CD4-positive, alpha-beta memory T cell (primary cell): ENCODE results near the gene FXYD1. TPM values are rescaled to one million over a fixed set of nuclear protein-coding genes. Genes with fewer than 3 reads are reported as not detected.
A peak's percentile ranks its signal among the peaks of the same experiment; 100 is the strongest.

ENCODE experiments used
- CTCF ChIA-PET: fragments of 350-600 bp; sonication (Branson Sonifier 250); formaldehyde crosslinking; loops from one replicate; lab custom pipeline; 2021; ENCODE audit warnings: inconsistent platforms; ENCODE audit not compliant: partially characterized antibody; lab: Charles Lee
- POLR2A ChIA-PET: fragments of 350-600 bp; sonication (Branson Sonifier 250); formaldehyde crosslinking; loops from one replicate; lab custom pipeline; 2021; ENCODE audit not compliant: partially characterized antibody; lab: Charles Lee
- DNase-seq, 5 donors: peaks; one replicate each; pipeline versions ENCODE4 v3.0.0 to v3.0.0-alpha.2; 2020 to 2022; ENCODE audit warnings: mixed read lengths in 1 of 5
- H3K27ac ChIP-seq: one replicate; pipeline ENCODE4 v1.7.0; 2013; ENCODE audit warnings: low read depth, low read length
- H3K27me3 ChIP-seq: 2 replicates; pipeline ENCODE4 v1.7.0; 2013; ENCODE audit warnings: mild to moderate bottlenecking, low read length, moderate library complexity; ENCODE audit not compliant: insufficient read depth
- H3K36me3 ChIP-seq: 2 replicates; pipeline ENCODE4 v1.7.0; 2013; ENCODE audit warnings: mild to moderate bottlenecking, low read length, moderate library complexity; ENCODE audit not compliant: insufficient read depth
- H3K4me1 ChIP-seq: 2 replicates; pipeline ENCODE4 v1.7.0; 2013; ENCODE audit warnings: mild to moderate bottlenecking, low read length, moderate library complexity; ENCODE audit not compliant: insufficient read depth
- H3K4me3 ChIP-seq, 2 donors: one replicate each; pipeline ENCODE4 v1.7.0; 2013; ENCODE audit warnings: low read length in 2 of 2, mild to moderate bottlenecking in 1 of 2
- H3K9me3 ChIP-seq, 2 donors: one replicate each; pipeline ENCODE4 v1.7.0; 2013; ENCODE audit warnings: low read length in 2 of 2, control low read depth in 1 of 2; ENCODE audit not compliant: control insufficient read depth in 1 of 2
- H3K27ac Mint-ChIP-seq, 7 donors: one replicate each; pipeline ENCODE4 v1.8.0; 2020 to 2021; ENCODE audit warnings: mixed read lengths in 7 of 7, mild to moderate bottlenecking in 6 of 7, inconsistent platforms in 3 of 7, moderate library complexity in 3 of 7
- H3K27me3 Mint-ChIP-seq, 2 donors: one replicate each; pipeline ENCODE4 v1.8.0; 2020 to 2021; ENCODE audit warnings: mixed read lengths in 2 of 2
- H3K36me3 Mint-ChIP-seq, 2 donors: one replicate each; pipeline ENCODE4 v1.8.0; 2020 to 2021; ENCODE audit warnings: mixed read lengths in 2 of 2, inconsistent platforms in 1 of 2, mild to moderate bottlenecking in 1 of 2
- H3K4me1 Mint-ChIP-seq, 4 donors: one replicate each; pipeline ENCODE4 v1.8.0; 2020 to 2021; ENCODE audit warnings: mixed read lengths in 4 of 4, mild to moderate bottlenecking in 1 of 4
- H3K4me3 Mint-ChIP-seq, 8 donors: one replicate each; pipeline ENCODE4 v1.8.0; 2020 to 2021; ENCODE audit warnings: mixed read lengths in 8 of 8, mild to moderate bottlenecking in 7 of 8, moderate library complexity in 6 of 8, inconsistent platforms in 3 of 8
- H3K9me3 Mint-ChIP-seq, 8 donors: one replicate each; pipeline ENCODE4 v1.8.0; 2020 to 2021; ENCODE audit warnings: mixed read lengths in 8 of 8, mild to moderate bottlenecking in 5 of 8, inconsistent platforms in 3 of 8, moderate library complexity in 1 of 8
- intact Hi-C: fragments of 100-400 bp; cut with micrococcal nuclease; formaldehyde crosslinking; loops from one replicate; pipeline ENCODE4 v1.15.1; 2023
- polyA plus RNA-seq, 2 donors: library from polyadenylated mRNA; unstranded; fragments of 300-500 nt; fragmentation: Illumina TruSeq; gene quantifications; one replicate each; pipeline ENCODE4 v1.2.3, GENCODE V29; 2021
- total RNA-seq, 2 experiments: library from RNA; stranded (reverse); gene quantifications; one replicate each; pipeline ENCODE4 v1.2.3, GENCODE V29; 2021

FXYD1 gene
- total and polyA plus RNA-seq, 4 experiments from 2014 or later: 0.58 to 4.4 (median 3.4) TPM

DNA sequence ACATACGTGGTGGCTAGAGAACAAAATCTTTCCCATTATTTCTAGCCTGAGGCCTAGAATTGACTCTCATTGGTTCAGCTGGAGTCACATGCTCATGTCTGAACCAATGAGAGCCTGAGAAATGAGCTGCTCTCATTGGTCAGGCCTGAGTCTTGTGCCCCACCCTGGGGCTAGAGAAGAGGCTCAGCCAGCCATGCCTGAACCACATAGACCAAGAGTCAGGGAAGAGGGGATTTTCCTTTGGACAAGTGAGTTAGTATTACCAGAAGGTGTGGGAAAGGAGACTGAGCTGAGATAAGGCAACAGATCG, 22.8 kb downstream of the FXYD1 start:
- Mint-ChIP-seq H3K36me3 (peaks cover 92 to 93% of the 10 kb centered on the region in 2 donors), H3K4me1 (peaks cover 27 to 81% (median 57%) of the 10 kb centered on the region in 4 donors), H3K4me3 (peak overlapping the region in 1 of 8 donors; percentile 43), H3K27ac (peak overlapping the region; percentile 50 to 97 (median 82)), H3K27me3 (no peaks in the 10 kb centered on the region), H3K9me3 (peaks cover 0 to 22% (median 10%) of the 10 kb centered on the region in 8 donors)
- Histone ChIP-seq H3K27me3 (no peaks in the 10 kb centered on the region), H3K4me1 (peaks cover 70% of the 10 kb centered on the region), H3K27ac (no peak overlapping the region), H3K9me3 (peaks cover 0 to 8% of the 10 kb centered on the region in 2 donors), H3K4me3 (no peak overlapping the region), H3K36me3 (peaks cover 95% of the 10 kb centered on the region)
- DNase-seq: no peak
- ChIA-PET POLR2A (interaction anchor here (1.3 to 10.5 kb wide), 5 partner anchors 8 to 102 kb away, joined by 3 to 140 read pairs (median 12); partner anchors contain the start of gene FXYD7), CTCF (interaction anchor here (0.9 to 1.4 kb wide), 2 partner anchors 19 to 28 kb away, joined by 3 to 4 read pairs; partner anchors contain the start of gene FXYD7)
- intact Hi-C loops: no loop called here

DNA sequence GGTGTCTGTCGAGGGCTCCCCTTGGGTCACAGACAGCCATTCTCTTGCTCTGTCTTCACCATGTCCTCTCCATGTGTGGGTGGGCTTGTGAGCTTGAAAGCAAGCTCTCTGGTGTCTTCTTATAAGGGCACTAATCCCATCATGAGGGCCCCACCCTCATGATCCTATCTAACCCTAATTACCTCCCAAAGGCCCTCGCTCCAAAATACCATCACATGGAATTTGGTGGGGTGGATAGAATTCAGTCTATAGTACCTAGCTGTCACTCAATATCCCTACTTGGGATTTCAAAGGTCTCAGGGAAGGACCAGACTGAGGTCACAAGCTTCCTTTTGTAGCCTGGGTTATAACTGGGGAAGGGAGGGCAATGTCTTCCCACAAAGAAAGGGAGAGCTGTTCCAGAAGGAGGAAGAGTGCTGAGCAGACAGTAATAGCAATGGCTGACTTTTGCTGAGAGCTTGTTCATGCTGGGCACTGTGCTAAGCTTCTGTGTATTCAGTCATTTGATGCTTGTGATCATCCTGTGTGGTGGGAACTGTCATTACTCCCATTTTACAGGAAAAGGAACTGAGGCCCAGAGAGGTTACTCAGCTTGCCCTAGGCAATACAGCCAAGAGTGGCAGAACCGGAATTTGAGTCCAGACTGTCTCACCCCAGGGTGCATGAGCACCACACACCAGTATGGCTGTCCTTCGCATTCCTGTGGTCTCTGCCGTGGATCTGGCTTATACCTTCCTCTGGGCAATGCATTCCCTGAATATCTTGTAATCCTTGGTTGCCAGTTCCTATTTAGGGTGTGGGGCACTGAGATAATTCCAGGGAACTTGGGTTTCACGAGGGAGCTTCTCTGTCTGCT, 24.1 kb downstream of the FXYD1 start:
- intact Hi-C loops: no loop called here
- H3K27me3 Mint-ChIP-seq: no peaks in the 10 kb centered on the region
- H3K27me3 ChIP-seq: no peaks in the 10 kb centered on the region
- H3K9me3 ChIP-seq: peaks cover 0 to 8% of the 10 kb centered on the region in 2 donors
- POLR2A ChIA-PET: interaction anchor here (0.8 to 10.5 kb wide), 6 partner anchors 9 to 49 kb away, joined by 3 to 140 read pairs (median 10); partner anchors contain the start of gene FXYD7
- H3K4me1 Mint-ChIP-seq: peaks cover 31 to 81% (median 61%) of the 10 kb centered on the region in 4 donors
- peak overlapping the region; percentile 36 to 88 (median 70) for H3K27ac Mint-ChIP-seq
- H3K4me1 ChIP-seq: peaks cover 70% of the 10 kb centered on the region
- H3K27ac ChIP-seq: no peak overlapping the region
- peaks cover 92% of the 10 kb centered on the region for H3K36me3 ChIP-seq
- H3K36me3 Mint-ChIP-seq: peaks cover 96% of the 10 kb centered on the region in 2 donors
- CTCF ChIA-PET: interaction anchor here (0.6 to 2.0 kb wide), 5 partner anchors 9 to 76 kb away, joined by 3 to 11 read pairs (median 3); no protein-coding TSS in a partner anchor
- no peak overlapping the region for H3K4me3 ChIP-seq
- DNase-seq: no peak
- peaks cover 0 to 26% (median 13%) of the 10 kb centered on the region in 8 donors for H3K9me3 Mint-ChIP-seq
- H3K4me3 Mint-ChIP-seq: peak overlapping the region in 1 of 8 donors; percentile 15

DNA sequence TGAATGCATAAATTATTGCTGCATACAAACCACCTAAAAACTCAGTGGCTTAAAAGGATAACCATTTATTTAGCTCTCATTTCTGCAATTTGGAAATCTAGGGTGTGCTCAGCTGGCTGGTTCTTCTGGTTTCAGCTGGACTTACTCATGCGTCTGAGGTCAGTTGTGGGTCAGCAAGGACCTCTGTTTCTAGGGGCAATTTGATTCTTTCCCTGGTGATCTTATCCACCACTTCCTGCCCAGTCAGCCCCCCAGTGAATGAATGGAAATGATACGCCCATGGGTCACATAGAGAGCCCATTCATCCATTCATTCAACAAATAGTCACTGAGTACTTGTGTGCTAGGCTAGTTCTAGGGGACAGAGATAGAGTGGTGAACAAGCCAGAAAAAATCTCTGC, 25.8 kb downstream of the FXYD1 start:
- Histone ChIP-seq H3K4me3 (no peak overlapping the region), H3K27ac (no peak overlapping the region), H3K9me3 (peaks cover 0 to 8% of the 10 kb centered on the region in 2 donors), H3K27me3 (no peaks in the 10 kb centered on the region), H3K4me1 (peaks cover 70% of the 10 kb centered on the region), H3K36me3 (peaks cover 78% of the 10 kb centered on the region)
- intact Hi-C loops: no loop called here
- Mint-ChIP-seq H3K4me1 (peaks cover 30 to 81% (median 57%) of the 10 kb centered on the region in 4 donors), H3K36me3 (peaks cover 90 to 91% of the 10 kb centered on the region in 2 donors), H3K9me3 (peaks cover 0 to 26% (median 13%) of the 10 kb centered on the region in 8 donors), H3K27me3 (no peaks in the 10 kb centered on the region), H3K27ac (peak overlapping the region in 6 of 7 donors; percentile 35 to 82 (median 66)), H3K4me3 (no peak overlapping the region)
- DNase-seq: no peak
- CTCF ChIA-PET: interaction anchor here (2.0 kb wide), 1 partner anchor 23 kb away, joined by 11 read pairs; no protein-coding TSS in a partner anchor
- POLR2A ChIA-PET: no interaction called here

DNA sequence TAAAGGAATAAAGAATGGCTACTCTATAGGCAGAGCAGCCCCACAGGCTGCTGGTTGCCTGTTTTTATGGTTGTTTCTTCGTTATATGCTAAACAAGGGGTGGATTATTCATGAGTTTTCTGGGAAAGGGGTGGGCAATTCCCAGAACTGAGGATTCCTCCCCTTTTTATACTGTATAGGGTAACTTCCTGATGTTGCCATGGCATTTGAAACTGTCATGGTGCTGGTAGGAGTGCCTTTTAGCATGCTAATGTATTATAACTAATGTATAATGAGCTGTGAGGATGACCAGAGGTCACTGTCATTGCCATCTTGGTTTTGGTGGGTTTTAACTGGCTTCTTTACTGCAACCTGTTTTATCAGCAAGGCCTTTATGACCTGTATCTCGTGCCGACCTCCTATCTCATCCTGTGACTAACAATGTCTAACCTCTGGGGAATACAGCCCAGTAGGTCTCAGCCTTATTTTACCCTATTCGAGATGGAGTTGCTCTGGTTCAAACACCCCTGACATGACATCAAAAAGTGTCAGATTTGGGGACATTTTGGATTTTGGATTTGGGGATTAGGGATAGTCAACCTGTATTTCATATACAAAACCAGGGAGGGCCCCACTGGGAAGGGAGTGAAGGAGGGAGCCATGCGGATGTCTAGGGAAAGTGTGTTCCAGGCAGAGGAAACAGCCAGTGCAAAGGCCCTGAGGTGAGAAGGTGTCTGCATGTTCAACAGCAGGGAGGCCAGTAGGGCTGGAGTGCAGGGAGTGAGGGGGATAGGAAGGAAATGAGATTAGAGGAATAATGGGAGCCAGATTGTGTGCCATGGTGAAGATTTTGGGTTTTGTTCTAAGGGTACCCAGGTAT, 26.8 kb downstream of the FXYD1 start:
- Mint-ChIP-seq H3K27me3 (no peaks in the 10 kb centered on the region), H3K9me3 (peaks cover 0 to 26% (median 13%) of the 10 kb centered on the region in 8 donors), H3K27ac (peak overlapping the region; percentile 7 to 87 (median 58)), H3K4me3 (peak overlapping the region in 4 of 8 donors; percentile 25 to 59 (median 48)), H3K36me3 (peaks cover 84 to 92% of the 10 kb centered on the region in 2 donors), H3K4me1 (peaks cover 32 to 85% (median 59%) of the 10 kb centered on the region in 4 donors)
- Histone ChIP-seq H3K27me3 (no peaks in the 10 kb centered on the region), H3K4me3 (no peak overlapping the region), H3K36me3 (peaks cover 79% of the 10 kb centered on the region), H3K9me3 (peaks cover 0 to 8% of the 10 kb centered on the region in 2 donors), H3K4me1 (peaks cover 73% of the 10 kb centered on the region), H3K27ac (no peak overlapping the region)
- POLR2A ChIA-PET: interaction anchor here (1.3 to 16.0 kb wide), 4 partner anchors 7 to 71 kb away, joined by 3 to 140 read pairs (median 55); partner anchors contain the start of gene FXYD5
- DNase-seq: no peak
- CTCF ChIA-PET: interaction anchor here (1.7 to 2.0 kb wide), 2 partner anchors 12 to 41 kb away, joined by 4 to 6 read pairs; no protein-coding TSS in a partner anchor
- intact Hi-C loops: no loop called here

DNA sequence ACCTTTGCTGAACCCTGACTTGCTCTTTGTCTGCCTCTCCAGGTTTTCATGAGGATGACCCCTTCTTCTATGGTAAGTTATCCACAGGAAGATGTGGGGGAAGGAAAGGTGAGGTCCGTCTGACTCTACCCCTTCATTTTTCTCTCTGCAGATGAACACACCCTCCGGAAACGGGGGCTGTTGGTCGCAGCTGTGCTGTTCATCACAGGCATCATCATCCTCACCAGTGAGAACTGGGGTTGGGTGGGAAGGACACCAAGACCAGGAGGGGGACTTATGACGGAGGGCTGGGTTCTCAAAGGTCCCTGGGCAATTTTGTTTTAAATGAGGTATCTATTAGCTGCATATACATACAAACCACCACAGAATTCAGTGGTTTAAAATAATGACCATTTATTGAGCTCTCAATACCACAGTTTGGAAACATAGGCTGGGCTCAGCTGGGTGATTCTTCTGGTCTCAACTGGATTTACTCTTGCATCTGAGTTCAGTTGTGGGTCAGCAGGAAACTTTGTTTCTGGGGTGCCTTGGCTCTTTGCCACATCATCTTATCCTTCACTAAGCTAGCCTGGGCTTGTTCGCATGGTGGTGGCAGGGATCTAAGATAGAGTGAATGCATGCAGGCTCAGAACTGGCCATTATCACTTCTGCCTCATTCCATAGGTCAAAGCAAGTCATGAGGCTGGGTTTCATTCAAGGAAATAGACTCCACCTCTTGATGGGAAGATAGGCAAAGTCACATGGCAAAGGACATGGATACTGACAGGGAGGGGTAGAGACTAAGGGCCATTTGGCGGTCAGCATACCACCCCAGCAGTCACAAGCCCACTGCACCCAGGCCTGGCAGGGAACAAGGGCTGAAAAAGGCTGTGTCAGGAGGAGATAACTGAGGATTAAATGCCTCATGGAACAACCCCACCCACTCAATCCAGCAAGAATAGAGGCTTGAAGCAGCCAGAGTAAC, 27.8 kb downstream of the FXYD1 start:
- H3K4me3 ChIP-seq: no peak overlapping the region
- peaks cover 0 to 26% (median 13%) of the 10 kb centered on the region in 8 donors for H3K9me3 Mint-ChIP-seq
- no peaks in the 10 kb centered on the region for H3K27me3 ChIP-seq
- H3K36me3 ChIP-seq: peaks cover 72% of the 10 kb centered on the region
- H3K27ac Mint-ChIP-seq: peak overlapping the region; percentile 82 to 95 (median 92)
- ChIA-PET POLR2A (interaction anchor here (0.6 to 16.0 kb wide), 9 partner anchors 8 to 98 kb away, joined by 3 to 140 read pairs (median 6); partner anchors contain the start of gene FXYD5), CTCF (interaction anchor here (1.1 to 2.0 kb wide), 3 partner anchors 13 to 40 kb away, joined by 4 to 6 read pairs (median 5); no protein-coding TSS in a partner anchor)
- peak overlapping the region; percentile 20 for H3K27ac ChIP-seq
- no peaks in the 10 kb centered on the region for H3K27me3 Mint-ChIP-seq
- H3K4me3 Mint-ChIP-seq: peak overlapping the region in 6 of 8 donors; percentile 34 to 75 (median 58)
- peaks cover 74 to 84% of the 10 kb centered on the region in 2 donors for H3K36me3 Mint-ChIP-seq
- H3K4me1 ChIP-seq: peaks cover 67% of the 10 kb centered on the region
- DNase-seq: no peak
- peaks cover 0 to 8% of the 10 kb centered on the region in 2 donors for H3K9me3 ChIP-seq
- H3K4me1 Mint-ChIP-seq: peaks cover 30 to 79% (median 54%) of the 10 kb centered on the region in 4 donors
- intact Hi-C loops: no loop called here
